GM12878 (cell line): Measurements from ENCODE around the gene UNC93B1. TPM values are rescaled to one million over a fixed set of nuclear protein-coding genes. Genes with fewer than 3 reads are reported as not detected.

Experiments
- ATAC-seq: fragments of 200-7000 bp; cut with Tn5 transposase; 3 replicates; pipeline ENCODE4 v1.9.1; 2020; ENCODE audit warnings: mild to moderate bottlenecking, moderate library complexity
- BruUV-seq: library from RNA; stranded (reverse); fragments of 400-500 nt; replicated peaks from 2 replicates; lab custom pipeline; 2021; lab: Mats Ljungman, UMichigan
- CTCF ChIA-PET: fragments of 300-600 bp; sonication (Branson Sonifier 250); formaldehyde crosslinking; extraction: SDS; loops from one replicate; lab custom pipeline; 2021; ENCODE audit warnings: inconsistent platforms; lab: Yijun Ruan, JAX
- POLR2A ChIA-PET: fragments of 350-600 bp; formaldehyde crosslinking; extraction: SDS; loops from one replicate; lab custom pipeline; 2021; ENCODE audit warnings: inconsistent platforms; lab: Charles Lee
- RAD21 ChIA-PET: fragments of 300-600 bp; sonication (Branson Sonifier 250); formaldehyde crosslinking; loops from one replicate; lab custom pipeline; 2023; ENCODE audit warnings: antibody characterized with exemption; ENCODE audit not compliant: unreplicated experiment; lab: Charles Lee
- SMC1A ChIA-PET: fragments of 300-600 bp; sonication (Branson Sonifier 250); formaldehyde crosslinking; loops from one replicate; lab custom pipeline; 2023; ENCODE audit not compliant: unreplicated experiment, uncharacterized antibody; lab: Charles Lee
- DNase-seq: peaks from one replicate; pipeline ENCODE4 v3.0.0-alpha.2; 2011; ENCODE audit warnings: low read depth, low spot score
- FAIRE-seq: peaks from 3 replicates; lab custom pipeline; 2011; peaks lifted over from hg19 to GRCh38; lab: Jason Lieb, UNC
- H2AFZ ChIP-seq: 2 replicates; pipeline ENCODE4 v1.6.0; 2011; ENCODE audit warnings: low read depth, low read length, control low read depth; ENCODE audit not compliant: control insufficient read depth
- H3K27ac ChIP-seq: 2 replicates; pipeline ENCODE4 v1.5.1; 2011; ENCODE audit warnings: control low read depth; ENCODE audit not compliant: control insufficient read depth, insufficient read depth
- H3K27me3 ChIP-seq, 2 experiments: replicated peaks in 1 of 2; 2 replicates each; pipeline versions ENCODE4 v1.6.0 to v1.6.1; 2011; ENCODE audit warnings: low read length in 1 of 2; ENCODE audit not compliant: control insufficient read depth in 2 of 2, insufficient read depth in 2 of 2
- H3K36me3 ChIP-seq, 2 experiments: 2 replicates each; pipeline ENCODE4 v1.5.1; 2011; ENCODE audit warnings: low read length in 1 of 2; ENCODE audit not compliant: control insufficient read depth in 2 of 2, insufficient read depth in 2 of 2
- H3K4me1 ChIP-seq: 2 replicates; pipeline ENCODE4 v1.6.1; 2011; ENCODE audit warnings: mild to moderate bottlenecking, low read length, moderate library complexity, mixed read lengths; ENCODE audit not compliant: control insufficient read depth, insufficient read depth
- H3K4me2 ChIP-seq: 2 replicates; pipeline ENCODE4 v1.6.0; 2011; ENCODE audit warnings: control low read depth; ENCODE audit not compliant: control insufficient read depth, insufficient read depth
- H3K4me3 ChIP-seq: fragments of 200-600 bp; sonication (generic); 2 replicates; pipeline ENCODE4 v1.5.1; 2016
- H3K79me2 ChIP-seq: 2 replicates; pipeline ENCODE4 v1.6.0; 2011; ENCODE audit warnings: low read length; ENCODE audit not compliant: control insufficient read depth, insufficient read depth
- H3K9ac ChIP-seq: 2 replicates; pipeline ENCODE4 v1.8.0; 2011; ENCODE audit warnings: low read length, control low read depth, mixed read lengths; ENCODE audit not compliant: control insufficient read depth, insufficient read depth
- H3K9me3 ChIP-seq: replicated peaks from 3 replicates; pipeline ENCODE4 v1.5.1; 2011; ENCODE audit warnings: mild to moderate bottlenecking, low read length; ENCODE audit not compliant: control insufficient read depth, insufficient read depth
- H4K20me1 ChIP-seq: 2 replicates; pipeline ENCODE4 v1.6.0; 2011; ENCODE audit not compliant: control insufficient read depth, insufficient read depth
- ATF7 ChIP-seq: fragments of 450-650 bp; IDR thresholded peaks from 2 replicates; pipeline ENCODE4 v1.6.1; 2016; ENCODE audit warnings: low read depth, mild to moderate bottlenecking
- CHD1 ChIP-seq: IDR thresholded peaks from 2 replicates; pipeline ENCODE4 v1.6.1; 2012; ENCODE audit warnings: low read depth, low read length, improper control_type of control experiment
- HDGF ChIP-seq: fragments of 450-650 bp; IDR thresholded peaks from 2 replicates; pipeline ENCODE4 v1.6.1; 2016; ENCODE audit warnings: antibody characterized with exemption
- STAT1 ChIP-seq: fragments of 450-650 bp; conservative IDR thresholded peaks from 2 replicates; pipeline ENCODE4 v1.6.1; 2014; ENCODE audit warnings: antibody characterized with exemption, mild to moderate bottlenecking
- SUZ12 ChIP-seq: fragments of 200-600 bp; sonication (generic); IDR thresholded peaks from one replicate; pipeline ENCODE4 v1.6.1; 2018; ENCODE audit warnings: antibody characterized with exemption, mild to moderate bottlenecking; ENCODE audit not compliant: unreplicated experiment
- ZSCAN29 ChIP-seq: fragments of 450-650 bp; IDR thresholded peaks from 2 replicates; pipeline ENCODE4 v1.6.1; 2017; ENCODE audit warnings: mild to moderate bottlenecking, moderate library complexity
- WGBS: methylation state at CpG from one replicate; pipeline ENCODE4 v1.1.6; 2016; ENCODE audit warnings: low lambda C conversion rate; ENCODE audit not compliant: insufficient replicate concordance, insufficient coverage; ENCODE audit errors: missing lambda C conversion rate; 5-methylcytosine and 5-hydroxymethylcytosine counted together
- in situ Hi-C: fragments of 300-500 bp; cut with MboI; formaldehyde crosslinking; loops from 9 replicates; pipeline ENCODE4 v1.14.3; 2018; ENCODE audit warnings: mixed read lengths
- intact Hi-C: fragments of 100-400 bp; cut with micrococcal nuclease; formaldehyde crosslinking; loops from one replicate; pipeline ENCODE4 v1.14.2; 2022; ENCODE audit not compliant: unreplicated experiment
- polyA plus RNA-seq, 11 experiments: library from polyadenylated mRNA; depleted of rRNA in 4 of 11; unstranded in 6 of 11; stranded (reverse) in 5 of 11; fragments of >200 nt; fragmentation: Nextera tagmentation in 4 of 11; fragmentation: Illumina TruSeq in 1 of 11; extraction: Ambion mirVana in 4 of 11; extraction: Trizol in 1 of 11; gene quantifications; 1 replicate in 1 of 11; 2 replicates in 10 of 11; pipeline versions ENCODE4 v1.2.1 to v1.2.3, GENCODE V29; 2011 to 2016; ENCODE audit warnings: inconsistent platforms in 2 of 11, missing spikeins in 2 of 11, low read depth in 1 of 11
- total RNA-seq, 4 experiments: library from RNA; depleted of rRNA in 3 of 4; stranded (reverse); fragments of >200 nt in 3 of 4; fragmentation: Illumina TruSeq in 1 of 4; extraction: Trizol in 1 of 4; gene quantifications; 2 replicates each; pipeline versions ENCODE4 v1.2.1 to v1.2.3, GENCODE V29; 2013 to 2021
- TF ChIP-seq, protein P1 (sequence below): fragments of 450-650 bp; IDR thresholded peaks from 2 replicates; pipeline ENCODE4 v1.6.1; 2017; ENCODE audit warnings: antibody characterized with exemption, mild to moderate bottlenecking, moderate library complexity
- TF ChIP-seq, protein P2 (sequence below): fragments of 450-650 bp; conservative IDR thresholded peaks from 2 replicates; pipeline ENCODE4 v1.6.1; 2017; ENCODE audit warnings: mild to moderate bottlenecking, moderate library complexity

The UNC93B1 gene
- total and polyA plus RNA-seq, 10 of the 15 experiments (the other 5 are each of a cell fraction or from before 2014, with no cell fraction given): 1.3 to 79.7 (median 36.3) TPM

DNA sequence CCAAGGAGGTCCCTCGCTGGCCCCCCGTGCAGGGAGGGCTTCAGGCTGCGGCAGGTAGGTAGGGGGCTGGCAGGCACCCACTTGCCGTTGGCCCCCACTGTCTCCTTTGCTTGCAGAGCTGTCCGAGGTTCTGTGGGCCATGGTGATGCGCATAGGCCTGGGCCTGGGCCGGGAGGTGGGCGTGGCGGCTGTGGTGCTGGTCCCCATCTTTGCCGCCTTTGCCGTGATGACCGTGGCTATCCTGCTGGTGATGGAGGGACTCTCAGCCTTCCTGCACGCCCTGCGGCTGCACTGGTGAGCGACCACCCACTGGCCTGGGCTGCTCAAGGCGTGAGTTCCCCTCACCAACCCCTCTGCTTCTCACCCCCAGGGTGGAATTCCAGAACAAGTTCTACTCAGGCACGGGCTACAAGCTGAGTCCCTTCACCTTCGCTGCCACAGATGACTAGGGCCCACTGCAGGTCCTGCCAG lies 46.5 kb upstream of the UNC93B1 start:
- H3K79me2 ChIP-seq: no peaks in the 10 kb centered on the region
- no peak for DNase-seq
- POLR2A ChIA-PET: no interaction called here

More for the DNA sequence above, 46.5 kb upstream of the UNC93B1 start:
- no peak overlapping the region for H2AFZ ChIP-seq
- ATAC-seq: no peak
- ChIA-PET RAD21 (interaction anchor here (1.5 kb wide), 1 partner anchor 9 kb away, joined by 3 read pairs; no protein-coding TSS in a partner anchor), CTCF (no interaction called here), SMC1A (no interaction called here)
- no peak overlapping the region for H3K9ac ChIP-seq
- no peaks in the 10 kb centered on the region for H3K9me3 ChIP-seq
- WGBS: 97% methylated on average over 18 of the region's 18 CpGs
- H3K36me3 ChIP-seq: peaks cover 14 to 24% of the 10 kb centered on the region in 2 experiments; a peak in 3 of 4 replicates
- no peak overlapping the region for H3K4me2 ChIP-seq
- intact Hi-C loops: no loop called here
- H4K20me1 ChIP-seq: no peaks in the 10 kb centered on the region
- BruUV-seq: no TSS peak
- TF ChIP-seq, protein P1, sequence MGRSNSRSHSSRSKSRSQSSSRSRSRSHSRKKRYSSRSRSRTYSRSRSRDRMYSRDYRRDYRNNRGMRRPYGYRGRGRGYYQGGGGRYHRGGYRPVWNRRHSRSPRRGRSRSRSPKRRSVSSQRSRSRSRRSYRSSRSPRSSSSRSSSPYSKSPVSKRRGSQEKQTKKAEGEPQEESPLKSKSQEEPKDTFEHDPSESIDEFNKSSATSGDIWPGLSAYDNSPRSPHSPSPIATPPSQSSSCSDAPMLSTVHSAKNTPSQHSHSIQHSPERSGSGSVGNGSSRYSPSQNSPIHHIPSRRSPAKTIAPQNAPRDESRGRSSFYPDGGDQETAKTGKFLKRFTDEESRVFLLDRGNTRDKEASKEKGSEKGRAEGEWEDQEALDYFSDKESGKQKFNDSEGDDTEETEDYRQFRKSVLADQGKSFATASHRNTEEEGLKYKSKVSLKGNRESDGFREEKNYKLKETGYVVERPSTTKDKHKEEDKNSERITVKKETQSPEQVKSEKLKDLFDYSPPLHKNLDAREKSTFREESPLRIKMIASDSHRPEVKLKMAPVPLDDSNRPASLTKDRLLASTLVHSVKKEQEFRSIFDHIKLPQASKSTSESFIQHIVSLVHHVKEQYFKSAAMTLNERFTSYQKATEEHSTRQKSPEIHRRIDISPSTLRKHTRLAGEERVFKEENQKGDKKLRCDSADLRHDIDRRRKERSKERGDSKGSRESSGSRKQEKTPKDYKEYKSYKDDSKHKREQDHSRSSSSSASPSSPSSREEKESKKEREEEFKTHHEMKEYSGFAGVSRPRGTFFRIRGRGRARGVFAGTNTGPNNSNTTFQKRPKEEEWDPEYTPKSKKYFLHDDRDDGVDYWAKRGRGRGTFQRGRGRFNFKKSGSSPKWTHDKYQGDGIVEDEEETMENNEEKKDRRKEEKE: no peak
- TF ChIP-seq ZSCAN29: no peak
- TF ChIP-seq, protein P2, sequence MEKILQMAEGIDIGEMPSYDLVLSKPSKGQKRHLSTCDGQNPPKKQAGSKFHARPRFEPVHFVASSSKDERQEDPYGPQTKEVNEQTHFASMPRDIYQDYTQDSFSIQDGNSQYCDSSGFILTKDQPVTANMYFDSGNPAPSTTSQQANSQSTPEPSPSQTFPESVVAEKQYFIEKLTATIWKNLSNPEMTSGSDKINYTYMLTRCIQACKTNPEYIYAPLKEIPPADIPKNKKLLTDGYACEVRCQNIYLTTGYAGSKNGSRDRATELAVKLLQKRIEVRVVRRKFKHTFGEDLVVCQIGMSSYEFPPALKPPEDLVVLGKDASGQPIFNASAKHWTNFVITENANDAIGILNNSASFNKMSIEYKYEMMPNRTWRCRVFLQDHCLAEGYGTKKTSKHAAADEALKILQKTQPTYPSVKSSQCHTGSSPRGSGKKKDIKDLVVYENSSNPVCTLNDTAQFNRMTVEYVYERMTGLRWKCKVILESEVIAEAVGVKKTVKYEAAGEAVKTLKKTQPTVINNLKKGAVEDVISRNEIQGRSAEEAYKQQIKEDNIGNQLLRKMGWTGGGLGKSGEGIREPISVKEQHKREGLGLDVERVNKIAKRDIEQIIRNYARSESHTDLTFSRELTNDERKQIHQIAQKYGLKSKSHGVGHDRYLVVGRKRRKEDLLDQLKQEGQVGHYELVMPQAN: no peak
- no peak for TF ChIP-seq STAT1
- no peak for TF ChIP-seq ATF7
- no peak for TF ChIP-seq HDGF
- TF ChIP-seq SUZ12: no peak
- no peak for TF ChIP-seq CHD1
- no peak overlapping the region for H3K27ac ChIP-seq
- FAIRE-seq: no peak
- H3K27me3 ChIP-seq: no peaks in the 10 kb centered on the region
- H3K4me1 ChIP-seq: no peaks in the 10 kb centered on the region
- H3K4me3 ChIP-seq: no peak overlapping the region
- in situ Hi-C loops: no loop called here
